GM12878 (cell line): Measurements from ENCODE around the gene BCAS3. TPM values are rescaled to one million over a fixed set of nuclear protein-coding genes. Genes with fewer than 3 reads are reported as not detected.
A peak's percentile ranks its signal among the peaks of the same experiment; 100 is the strongest.

Source experiments
- ATAC-seq: fragments of 200-7000 bp; cut with Tn5 transposase; 3 replicates; pipeline ENCODE4 v1.9.1; 2020; ENCODE audit warnings: mild to moderate bottlenecking, moderate library complexity
- BruUV-seq: library from RNA; stranded (reverse); fragments of 400-500 nt; replicated peaks from 2 replicates; lab custom pipeline; 2021; lab: Mats Ljungman, UMichigan
- CTCF ChIA-PET: fragments of 300-600 bp; sonication (Branson Sonifier 250); formaldehyde crosslinking; extraction: SDS; loops from one replicate; lab custom pipeline; 2021; ENCODE audit warnings: inconsistent platforms; lab: Yijun Ruan, JAX
- POLR2A ChIA-PET: fragments of 350-600 bp; formaldehyde crosslinking; extraction: SDS; loops from one replicate; lab custom pipeline; 2021; ENCODE audit warnings: inconsistent platforms; lab: Charles Lee
- RAD21 ChIA-PET: fragments of 300-600 bp; sonication (Branson Sonifier 250); formaldehyde crosslinking; loops from one replicate; lab custom pipeline; 2023; ENCODE audit warnings: antibody characterized with exemption; ENCODE audit not compliant: unreplicated experiment; lab: Charles Lee
- SMC1A ChIA-PET: fragments of 300-600 bp; sonication (Branson Sonifier 250); formaldehyde crosslinking; loops from one replicate; lab custom pipeline; 2023; ENCODE audit not compliant: unreplicated experiment, uncharacterized antibody; lab: Charles Lee
- DNase-seq: peaks from one replicate; pipeline ENCODE4 v3.0.0-alpha.2; 2011; ENCODE audit warnings: low read depth, low spot score
- FAIRE-seq: peaks from 3 replicates; lab custom pipeline; 2011; peaks lifted over from hg19 to GRCh38; lab: Jason Lieb, UNC
- H2AFZ ChIP-seq: 2 replicates; pipeline ENCODE4 v1.6.0; 2011; ENCODE audit warnings: low read depth, low read length, control low read depth; ENCODE audit not compliant: control insufficient read depth
- H3K27ac ChIP-seq: 2 replicates; pipeline ENCODE4 v1.5.1; 2011; ENCODE audit warnings: control low read depth; ENCODE audit not compliant: control insufficient read depth, insufficient read depth
- H3K27me3 ChIP-seq, 2 experiments: replicated peaks in 1 of 2; 2 replicates each; pipeline versions ENCODE4 v1.6.0 to v1.6.1; 2011; ENCODE audit warnings: low read length in 1 of 2; ENCODE audit not compliant: control insufficient read depth in 2 of 2, insufficient read depth in 2 of 2
- H3K36me3 ChIP-seq, 2 experiments: 2 replicates each; pipeline ENCODE4 v1.5.1; 2011; ENCODE audit warnings: low read length in 1 of 2; ENCODE audit not compliant: control insufficient read depth in 2 of 2, insufficient read depth in 2 of 2
- H3K4me1 ChIP-seq: 2 replicates; pipeline ENCODE4 v1.6.1; 2011; ENCODE audit warnings: mild to moderate bottlenecking, low read length, moderate library complexity, mixed read lengths; ENCODE audit not compliant: control insufficient read depth, insufficient read depth
- H3K4me2 ChIP-seq: 2 replicates; pipeline ENCODE4 v1.6.0; 2011; ENCODE audit warnings: control low read depth; ENCODE audit not compliant: control insufficient read depth, insufficient read depth
- H3K4me3 ChIP-seq: fragments of 200-600 bp; sonication (generic); 2 replicates; pipeline ENCODE4 v1.5.1; 2016
- H3K79me2 ChIP-seq: 2 replicates; pipeline ENCODE4 v1.6.0; 2011; ENCODE audit warnings: low read length; ENCODE audit not compliant: control insufficient read depth, insufficient read depth
- H3K9ac ChIP-seq: 2 replicates; pipeline ENCODE4 v1.8.0; 2011; ENCODE audit warnings: low read length, control low read depth, mixed read lengths; ENCODE audit not compliant: control insufficient read depth, insufficient read depth
- H3K9me3 ChIP-seq: replicated peaks from 3 replicates; pipeline ENCODE4 v1.5.1; 2011; ENCODE audit warnings: mild to moderate bottlenecking, low read length; ENCODE audit not compliant: control insufficient read depth, insufficient read depth
- H4K20me1 ChIP-seq: 2 replicates; pipeline ENCODE4 v1.6.0; 2011; ENCODE audit not compliant: control insufficient read depth, insufficient read depth
- BMI1 ChIP-seq: fragments of 450-650 bp; IDR thresholded peaks from 2 replicates; pipeline ENCODE4 v1.6.1; 2016; ENCODE audit warnings: mild to moderate bottlenecking, moderate library complexity, borderline replicate concordance
- NFXL1 ChIP-seq: fragments of 450-650 bp; IDR thresholded peaks from 2 replicates; pipeline ENCODE4 v1.6.1; 2017; ENCODE audit warnings: antibody characterized with exemption, mild to moderate bottlenecking, borderline replicate concordance
- RBBP5 ChIP-seq: fragments of 200-600 bp; sonication (generic); conservative IDR thresholded peaks from 2 replicates; pipeline ENCODE4 v1.6.1; 2016
- SMC3 ChIP-seq: IDR thresholded peaks from 2 replicates; pipeline ENCODE4 v1.6.1; 2011; ENCODE audit warnings: low read length, improper control_type of control experiment, borderline replicate concordance
- YBX1 ChIP-seq: fragments of 450-650 bp; IDR thresholded peaks from 2 replicates; pipeline ENCODE4 v1.6.1; 2016; ENCODE audit warnings: antibody characterized with exemption
- ZBTB4 ChIP-seq: fragments of 450-650 bp; formaldehyde crosslinking; IDR thresholded peaks from 2 replicates; pipeline ENCODE4 v1.4.0; 2022; ENCODE audit warnings: mild to moderate bottlenecking, moderate library complexity
- WGBS: methylation state at CpG from one replicate; pipeline ENCODE4 v1.1.6; 2016; ENCODE audit warnings: low lambda C conversion rate; ENCODE audit not compliant: insufficient replicate concordance, insufficient coverage; ENCODE audit errors: missing lambda C conversion rate; 5-methylcytosine and 5-hydroxymethylcytosine counted together
- in situ Hi-C: fragments of 300-500 bp; cut with MboI; formaldehyde crosslinking; loops from 9 replicates; pipeline ENCODE4 v1.14.3; 2018; ENCODE audit warnings: mixed read lengths
- intact Hi-C: fragments of 100-400 bp; cut with micrococcal nuclease; formaldehyde crosslinking; loops from one replicate; pipeline ENCODE4 v1.14.2; 2022; ENCODE audit not compliant: unreplicated experiment
- polyA plus RNA-seq, 11 experiments: library from polyadenylated mRNA; depleted of rRNA in 4 of 11; unstranded in 6 of 11; stranded (reverse) in 5 of 11; fragments of >200 nt; fragmentation: Nextera tagmentation in 4 of 11; fragmentation: Illumina TruSeq in 1 of 11; extraction: Ambion mirVana in 4 of 11; extraction: Trizol in 1 of 11; gene quantifications; 1 replicate in 1 of 11; 2 replicates in 10 of 11; pipeline versions ENCODE4 v1.2.1 to v1.2.3, GENCODE V29; 2011 to 2016; ENCODE audit warnings: inconsistent platforms in 2 of 11, missing spikeins in 2 of 11, low read depth in 1 of 11
- total RNA-seq, 4 experiments: library from RNA; depleted of rRNA in 3 of 4; stranded (reverse); fragments of >200 nt in 3 of 4; fragmentation: Illumina TruSeq in 1 of 4; extraction: Trizol in 1 of 4; gene quantifications; 2 replicates each; pipeline versions ENCODE4 v1.2.1 to v1.2.3, GENCODE V29; 2013 to 2021

BCAS3 gene
- total and polyA plus RNA-seq, 10 of the 15 experiments (the other 5 are each of a cell fraction or from before 2014, with no cell fraction given) = 2.1 to 11.0 (median 6.6) TPM

GRCh38 chr17:60630352-60630751 lies 47.3 kb upstream of the BCAS3 start:
- Histone ChIP-seq H3K27ac (no peak overlapping the region), H3K4me2 (no peak overlapping the region)
- no peak for ATAC-seq
- POLR2A ChIA-PET = no interaction called here
- no peak for TF ChIP-seq YBX1
- TF ChIP-seq SMC3 = no peak
- no peak for TF ChIP-seq RBBP5
- no peak for TF ChIP-seq ZBTB4 (CRISPR knock-in tag)
- peak; percentile 16; the same call in 1 of the 2 replicates for TF ChIP-seq NFXL1
- no peak for TF ChIP-seq BMI1
- TF ChIP-seq, all 136 proteins: peak for 1
- FAIRE-seq = no peak
- WGBS = over 99% methylated on average over 5 of the region's 5 CpGs
- intact Hi-C loops (loop anchor here (10.0 kb wide), 1 partner anchor 486 kb away; the partner anchor contains the start of gene CA4), in situ Hi-C loops (loop anchor here (25.0 kb wide), 1 partner anchor 493 kb away; the partner anchor contains the start of gene CA4)
- H3K79me2 ChIP-seq = peaks cover 2% of the 10 kb centered on the region; the same call in 1 of the 2 replicates
- no peaks in the 10 kb centered on the region for H4K20me1 ChIP-seq
- SMC1A ChIA-PET = interaction anchor here (1.1 to 1.5 kb wide), 2 partner anchors 20 to 26 kb away, joined by 3 read pairs; no protein-coding TSS in a partner anchor
- no TSS peak for BruUV-seq
- H3K4me3 ChIP-seq = no peak overlapping the region
- H3K36me3 ChIP-seq = peaks cover 2 to 7% of the 10 kb centered on the region in 2 experiments
- RAD21 ChIA-PET = no interaction called here
- no peak overlapping the region for H3K9ac ChIP-seq
- H3K9me3 ChIP-seq = no peaks in the 10 kb centered on the region
- CTCF ChIA-PET = interaction anchor here (1.2 to 1.4 kb wide), 3 partner anchors 8 to 13 kb away, joined by 3 to 9 read pairs (median 3); no protein-coding TSS in a partner anchor
- DNase-seq = no peak
- H2AFZ ChIP-seq = no peak overlapping the region
- H3K27me3 ChIP-seq = no peaks in the 10 kb centered on the region
- no peaks in the 10 kb centered on the region for H3K4me1 ChIP-seq
